ENCODE data around the gene KLHL3. TPM values are rescaled to one million over a fixed set of nuclear protein-coding genes. Genes with fewer than 3 reads are reported as not detected.

The KLHL3 gene
- total RNA-seq, 1 experiment from 2014 or later = 0.58 TPM

- no peaks in the 10 kb centered on the region for H3K4me1 ChIP-seq (ENCODE audit: insufficient read depth, low read length, poor library complexity, severe bottlenecking)
- POLR2A ChIA-PET (ENCODE audit: low non-redundant PET) = interaction anchor here (0.6 kb wide), 1 partner anchor 340 kb away, joined by 8 read pairs; no protein-coding TSS in a partner anchor
- no peaks in the 10 kb centered on the region for H3K36me3 ChIP-seq (ENCODE audit: insufficient read depth, low read length, poor library complexity, severe bottlenecking)
- BruUV-seq (replicated peaks) = no TSS peak
- no peaks in the 10 kb centered on the region for H3K27me3 ChIP-seq (replicated peaks; ENCODE audit: insufficient read depth, low read depth, low read length, poor library complexity)
- no peak for TF ChIP-seq CTCF (conservative IDR thresholded peaks at IDR 0.05; ENCODE audit: low read depth, low read length)
- TF ChIP-seq EZH2 (IDR thresholded peaks at IDR 0.05; ENCODE audit: borderline replicate concordance, low read depth, low read length, poor library complexity, severe bottlenecking) = no peak
- CTCF ChIA-PET = no interaction called here
- no peak overlapping the region for H3K4me3 ChIP-seq (ENCODE audit: low read depth, low read length, poor library complexity, severe bottlenecking)
- no peaks in the 10 kb centered on the region for H3K9me3 ChIP-seq (ENCODE audit: low read depth, low read length, poor library complexity, severe bottlenecking)
- DNase-seq (ENCODE audit: low spot score) = peak; percentile 37
- intact Hi-C loops (cut with micrococcal nuclease; ENCODE audit: unreplicated experiment) = no loop called here
- H3K27ac ChIP-seq (ENCODE audit: low read depth, low read length, poor library complexity, severe bottlenecking) = no peak overlapping the region
These were observed 116.6 kb downstream of the KLHL3 start for GRCh38 chr5:137619191-137619870.

- Histone ChIP-seq H3K27ac (ENCODE audit: low read depth, low read length, poor library complexity, severe bottlenecking) (no peak overlapping the region), H3K27me3 (replicated peaks; ENCODE audit: insufficient read depth, low read depth, low read length, poor library complexity) (no peaks in the 10 kb centered on the region), H3K9me3 (ENCODE audit: low read depth, low read length, poor library complexity, severe bottlenecking) (no peaks in the 10 kb centered on the region), H3K4me3 (ENCODE audit: low read depth, low read length, poor library complexity, severe bottlenecking) (no peak overlapping the region), H3K4me1 (ENCODE audit: insufficient read depth, low read length, poor library complexity, severe bottlenecking) (no peaks in the 10 kb centered on the region), H3K36me3 (ENCODE audit: insufficient read depth, low read length, poor library complexity, severe bottlenecking) (no peaks in the 10 kb centered on the region)
- TF ChIP-seq EZH2 (IDR thresholded peaks at IDR 0.05; ENCODE audit: borderline replicate concordance, low read depth, low read length, poor library complexity, severe bottlenecking) = no peak
- no peak for TF ChIP-seq CTCF (conservative IDR thresholded peaks at IDR 0.05; ENCODE audit: low read depth, low read length)
- BruUV-seq (replicated peaks) = no TSS peak
- ChIA-PET POLR2A (ENCODE audit: low non-redundant PET) (interaction anchor here (0.6 kb wide), 1 partner anchor 341 kb away, joined by 8 read pairs; no protein-coding TSS in a partner anchor), CTCF (no interaction called here)
- DNase-seq (ENCODE audit: low spot score) = no peak
- intact Hi-C loops (cut with micrococcal nuclease; ENCODE audit: unreplicated experiment) = no loop called here
These were observed 117.4 kb downstream of the KLHL3 start for GRCh38 chr5:137618476-137618875.

GRCh38 chr5:137617528-137618205 lies 118.2 kb downstream of the KLHL3 start:
- TF ChIP-seq CTCF (conservative IDR thresholded peaks at IDR 0.05; ENCODE audit: low read depth, low read length) (no peak), EZH2 (IDR thresholded peaks at IDR 0.05; ENCODE audit: borderline replicate concordance, low read depth, low read length, poor library complexity, severe bottlenecking) (no peak)
- Histone ChIP-seq H3K27ac (ENCODE audit: low read depth, low read length, poor library complexity, severe bottlenecking) (no peak overlapping the region), H3K4me3 (ENCODE audit: low read depth, low read length, poor library complexity, severe bottlenecking) (no peak overlapping the region), H3K36me3 (ENCODE audit: insufficient read depth, low read length, poor library complexity, severe bottlenecking) (no peaks in the 10 kb centered on the region), H3K4me1 (ENCODE audit: insufficient read depth, low read length, poor library complexity, severe bottlenecking) (no peaks in the 10 kb centered on the region), H3K9me3 (ENCODE audit: low read depth, low read length, poor library complexity, severe bottlenecking) (no peaks in the 10 kb centered on the region), H3K27me3 (replicated peaks; ENCODE audit: insufficient read depth, low read depth, low read length, poor library complexity) (no peaks in the 10 kb centered on the region)
- ChIA-PET POLR2A (ENCODE audit: low non-redundant PET) (no interaction called here), CTCF (no interaction called here)
- intact Hi-C loops (cut with micrococcal nuclease; ENCODE audit: unreplicated experiment) = no loop called here
- no TSS peak for BruUV-seq (replicated peaks)
- DNase-seq (ENCODE audit: low spot score) = no peak

Measured in A673 (cell line).